K562 (cell line): ENCODE results near the gene TSC1. TPM values are rescaled to one million over a fixed set of nuclear protein-coding genes. Genes with fewer than 3 reads are reported as not detected.
A peak's percentile ranks its signal among the peaks of the same experiment; 100 is the strongest.

Source experiments
- ATAC-seq: fragments of 200-7000 bp; cut with Tn5 transposase; 3 replicates; pipeline ENCODE4 v1.9.1; 2020; ENCODE audit warnings: moderate library complexity
- BruUV-seq: library from RNA; stranded (reverse); fragments of 400-500 nt; replicated peaks from 2 replicates; lab custom pipeline; 2021; lab: Mats Ljungman, UMichigan
- CTCF ChIA-PET: fragments of 300-600 bp; formaldehyde crosslinking; extraction: SDS; loops from one replicate; lab custom pipeline; 2021; ENCODE audit warnings: low intra/inter-chr PET ratio; lab: Yijun Ruan, JAX
- POLR2A ChIA-PET: fragments of 300-600, 350-650 bp; sonication (Branson Sonifier 250); formaldehyde crosslinking; extraction: SDS; loops from one replicate; lab custom pipeline; 2021; ENCODE audit warnings: antibody characterized with exemption, inconsistent platforms; lab: Yijun Ruan, JAX
- DNase-seq, 4 experiments: peaks; one replicate each; pipeline versions ENCODE4 v3.0.0 to v3.0.0-alpha.2; 2011 to 2018; ENCODE audit warnings: low spot score in 3 of 4, mixed read lengths in 3 of 4; ENCODE audit errors: extremely low read depth in 1 of 4
- FAIRE-seq: peaks from 2 replicates; lab custom pipeline; 2011; peaks lifted over from hg19 to GRCh38; lab: Jason Lieb, UNC
- H2AFZ ChIP-seq: 2 replicates; pipeline ENCODE4 v1.6.0; 2011; ENCODE audit warnings: low read depth, low read length, control low read depth, inconsistent platforms
- H3K27ac ChIP-seq: fragments of 200-600 bp; 3 replicates; pipeline ENCODE4 v1.8.0; 2011; ENCODE audit warnings: low read depth, mild to moderate bottlenecking, control low read depth, inconsistent platforms, low read length, moderate library complexity, mixed read lengths; ENCODE audit errors: extremely low read depth
- H3K27me3 ChIP-seq, 2 experiments: fragments of 300-600 bp in 1 of 2; 2 replicates in 1 of 2; 3 replicates in 1 of 2; pipeline versions ENCODE4 v1.6.0 to v1.8.0; 2011; ENCODE audit warnings: inconsistent platforms in 2 of 2, low read length in 2 of 2, mild to moderate bottlenecking in 1 of 2, mixed read lengths in 1 of 2, moderate library complexity in 1 of 2; ENCODE audit not compliant: control insufficient read depth in 2 of 2, insufficient read depth in 2 of 2
- H3K36me3 ChIP-seq: fragments of 300-600 bp; 3 replicates; pipeline ENCODE4 v1.8.0; 2011; ENCODE audit warnings: mild to moderate bottlenecking, low read length, inconsistent platforms; ENCODE audit not compliant: control insufficient read depth, insufficient read depth
- H3K4me1 ChIP-seq, 2 experiments: fragments of 200-600 bp in 1 of 2; replicated peaks in 1 of 2; 2 replicates in 1 of 2; 3 replicates in 1 of 2; pipeline versions ENCODE4 v1.5.1 to v1.8.0; 2011; ENCODE audit warnings: inconsistent platforms in 2 of 2, low read length in 2 of 2, mild to moderate bottlenecking in 1 of 2, mixed read lengths in 1 of 2, moderate library complexity in 1 of 2; ENCODE audit not compliant: control insufficient read depth in 2 of 2, insufficient read depth in 2 of 2
- H3K4me2 ChIP-seq: 2 replicates; pipeline ENCODE4 v1.6.1; 2011; ENCODE audit warnings: low read length, control low read depth, inconsistent platforms, mixed read lengths; ENCODE audit not compliant: insufficient read depth
- H3K4me3 ChIP-seq: fragments of 200-600 bp; sonication (generic), shearing (Covaris generic); 2 replicates; pipeline ENCODE4 v1.5.1; 2016; ENCODE audit warnings: control low read depth, inconsistent platforms
- H3K79me2 ChIP-seq: fragments of 200-600 bp; 3 replicates; pipeline ENCODE4 v1.8.0; 2011; ENCODE audit warnings: low read length, inconsistent platforms; ENCODE audit not compliant: control insufficient read depth, insufficient read depth
- H3K9ac ChIP-seq, 2 experiments: 2 replicates each; pipeline versions ENCODE4 v1.6.0 to v1.6.1; 2011; ENCODE audit warnings: low read depth in 2 of 2, low read length in 2 of 2, control low read depth in 1 of 2, inconsistent platforms in 1 of 2, mild to moderate bottlenecking in 1 of 2, mixed read lengths in 1 of 2; ENCODE audit not compliant: insufficient read depth in 1 of 2
- H3K9me1 ChIP-seq: one replicate; pipeline ENCODE4 v1.6.0; 2011; ENCODE audit warnings: inconsistent platforms, mild to moderate bottlenecking, low read length, moderate library complexity; ENCODE audit not compliant: control insufficient read depth, insufficient read depth
- H3K9me3 ChIP-seq: replicated peaks from 2 replicates; pipeline ENCODE4 v1.5.1; 2011; ENCODE audit warnings: low read depth, low read length, inconsistent platforms; ENCODE audit not compliant: control insufficient read depth, insufficient read depth
- H4K20me1 ChIP-seq: replicated peaks from 2 replicates; pipeline ENCODE4 v1.6.1; 2011; ENCODE audit warnings: low read length, inconsistent platforms, mixed read lengths; ENCODE audit not compliant: control insufficient read depth, insufficient read depth
- DEAF1 ChIP-seq: fragments of 450-650 bp; formaldehyde crosslinking; IDR thresholded peaks from 2 replicates; pipeline ENCODE4 v1.4.0; 2020; ENCODE audit warnings: mild to moderate bottlenecking, moderate library complexity
- SMARCE1 ChIP-seq: fragments of 450-650 bp; IDR thresholded peaks from 2 replicates; pipeline ENCODE4 v1.7.1; 2016; ENCODE audit warnings: mild to moderate bottlenecking
- SUPT5H ChIP-seq: fragments of 450-650 bp; IDR thresholded peaks from 2 replicates; pipeline ENCODE4 v1.6.1; 2016
- ZNF121 ChIP-seq: sonication (generic); formaldehyde crosslinking; conservative IDR thresholded peaks from 2 replicates; pipeline ENCODE4 v1.8.0; 2022; ENCODE audit warnings: missing genetic modification reagents
- ZNF280A ChIP-seq: fragments of 450-650 bp; IDR thresholded peaks from 2 replicates; pipeline ENCODE4 v1.6.1; 2018; ENCODE audit warnings: mild to moderate bottlenecking, low read depth; ENCODE audit not compliant: partially characterized antibody
- WGBS: fragments of 100-300 bp; shearing (Covaris generic); methylation state at CpG from one replicate; pipeline ENCODE4 v1.1.6; 2016; ENCODE audit warnings: low coverage, mixed read lengths; ENCODE audit not compliant: insufficient coverage; ENCODE audit errors: missing lambda C conversion rate; 5-methylcytosine and 5-hydroxymethylcytosine counted together
- in situ Hi-C: fragments of 300-500 bp; cut with MboI; formaldehyde crosslinking; loops from 4 replicates; pipeline ENCODE4 v1.15.0; 2018; ENCODE audit warnings: inconsistent platforms, mixed read lengths
- intact Hi-C: fragments of 100-400 bp; cut with micrococcal nuclease; formaldehyde crosslinking; loops from 2 replicates; pipeline ENCODE4 v1.14.2; 2022
- polyA plus RNA-seq, 8 experiments: library from polyadenylated mRNA; depleted of rRNA in 4 of 8; stranded (reverse) in 5 of 8; unstranded in 3 of 8; fragments of >200 nt; fragmentation: Nextera tagmentation in 2 of 8; fragmentation: Illumina TruSeq in 1 of 8; extraction: Ambion mirVana in 2 of 8; extraction: Trizol in 1 of 8; gene quantifications; 2 replicates each; pipeline versions ENCODE4 v1.2.1 to v1.2.3, GENCODE V29; 2011 to 2014; ENCODE audit warnings: inconsistent platforms in 1 of 8, missing spikeins in 1 of 8
- total RNA-seq, 7 experiments: library from RNA; depleted of rRNA in 6 of 7; stranded (reverse); fragments of >200 nt in 6 of 7; fragmentation: Illumina TruSeq in 2 of 7; extraction: Trizol in 2 of 7; gene quantifications; 2 replicates each; pipeline versions ENCODE4 v1.2.1 to v1.2.3, GENCODE V29; 2011 to 2021; ENCODE audit warnings: low replicate concordance in 1 of 7

The TSC1 gene
- total and polyA plus RNA-seq, 9 of the 15 experiments (the other 6 are each of a cell fraction or from before 2014, with no cell fraction given) = 6.9 to 37.6 (median 18.6) TPM

- FAIRE-seq = no peak
- no peak for DNase-seq
- Histone ChIP-seq H3K36me3 (peaks cover 60% of the 10 kb centered on the region), H3K9ac (no peak overlapping the region), H3K4me2 (no peak overlapping the region), H3K27ac (no peak overlapping the region), H2AFZ (no peak overlapping the region), H3K4me1 (no peaks in the 10 kb centered on the region), H4K20me1 (no peaks in the 10 kb centered on the region)
- in situ Hi-C loops = no loop called here
- no TSS peak for BruUV-seq
- CTCF ChIA-PET = no interaction called here
- TF ChIP-seq DEAF1 (CRISPR knock-in tag) (no peak), SMARCE1 (no peak), SUPT5H (no peak), ZNF280A (no peak), ZNF121 (peak; percentile 77)
- TF ChIP-seq, all 486 proteins: peak for 1
- no peaks in the 10 kb centered on the region for H3K79me2 ChIP-seq
- intact Hi-C loops = no loop called here
- ATAC-seq = no peak
- no peaks in the 10 kb centered on the region for H3K9me3 ChIP-seq
- H3K27me3 ChIP-seq = no peaks in the 10 kb centered on the region
- H3K4me3 ChIP-seq = no peak overlapping the region
- no peaks in the 10 kb centered on the region for H3K9me1 ChIP-seq
- WGBS = 79% methylated on average over 6 of the region's 6 CpGs
- POLR2A ChIA-PET = interaction anchor here (0.6 to 0.8 kb wide), 2 partner anchors 14 to 18 kb away, joined by 3 to 4 read pairs; no protein-coding TSS in a partner anchor
These were observed 29.5 kb downstream of the TSC1 start for GRCh38 chr9:132914924-132915323.
